Measurements from ENCODE around the gene AUNIP.

AUNIP gene

GRCh38 chr1:25826571-25826970 is 32.7 kb downstream of the AUNIP start:
- DNase-seq = no peak

DNA sequence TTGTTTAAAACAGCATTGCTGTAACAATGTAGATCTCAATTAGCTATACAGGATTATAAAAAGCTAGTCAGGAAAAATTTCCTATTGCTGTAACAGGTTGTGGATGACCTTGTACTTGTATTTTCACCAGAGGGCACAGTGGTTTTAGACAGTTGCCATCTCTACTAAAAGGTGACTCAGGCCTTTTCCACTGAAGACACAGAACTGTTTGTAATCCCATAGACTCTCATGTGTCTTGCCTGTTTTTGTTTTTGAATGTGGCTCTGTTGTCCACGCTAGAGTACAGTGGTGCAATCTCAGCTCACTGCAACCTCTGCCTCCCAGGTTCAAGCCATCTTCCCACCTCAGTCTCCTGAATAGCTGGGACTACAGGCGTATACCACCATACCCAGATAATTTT is 33.7 kb downstream of the AUNIP start:
- no peak for DNase-seq

- DNase-seq = no peak
Observed at GRCh38 chr1:25821630-25822091, 37.6 kb downstream of the AUNIP start.

DNA sequence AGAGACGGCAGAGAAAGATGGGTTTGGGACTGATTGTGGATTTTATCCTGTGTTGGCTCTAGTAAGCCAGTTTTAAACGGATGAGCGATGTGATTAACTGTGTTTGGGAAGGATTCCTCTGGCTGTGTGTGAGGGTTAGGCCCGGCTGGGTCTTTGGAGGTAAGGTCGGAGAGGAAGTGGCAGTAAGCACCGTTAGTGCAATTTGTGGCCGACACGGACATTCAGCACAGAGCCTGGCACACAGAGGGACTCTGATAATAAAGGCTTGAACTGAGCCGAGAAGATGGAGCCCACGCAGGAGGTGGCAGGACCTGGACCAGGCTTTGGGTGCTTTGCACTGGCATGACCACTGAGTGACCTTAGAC is 38.2 kb downstream of the AUNIP start:
- DNase-seq = no peak

- DNase-seq = peak; percentile 62
Observed at GRCh38 chr1:25820247-25821111, 38.8 kb downstream of the AUNIP start.

- DNase-seq = peak; percentile 71
Observed at GRCh38 chr1:25819491-25820246, 39.6 kb downstream of the AUNIP start, which contains the start of gene MTFR1L. TSS of gene MTFR1L (plus strand) at chr1:25819954. CDS start at chr1:25823105, 3,151 bp downstream.

DNA sequence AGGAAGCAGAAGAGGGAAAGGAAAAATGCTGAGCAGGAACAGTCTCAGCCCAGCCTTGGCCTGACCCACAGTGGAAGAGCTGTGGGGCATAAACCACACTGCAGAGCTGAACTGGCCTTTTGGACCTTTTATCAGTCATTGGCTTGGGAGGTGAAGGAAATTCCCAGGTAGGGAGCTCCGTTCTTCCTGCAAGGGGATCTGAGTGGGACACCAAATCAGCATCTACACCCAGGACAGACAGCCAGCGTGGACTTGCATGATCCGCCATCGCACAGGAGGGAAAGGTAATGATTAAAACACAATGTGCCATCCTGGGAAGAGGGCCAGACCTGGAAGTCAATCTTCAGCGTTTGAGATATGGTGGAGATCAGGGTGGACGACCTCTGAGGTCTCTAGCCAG is 40.7 kb downstream of the AUNIP start:
- DNase-seq = no peak

GRCh38 chr1:25817840-25818501 is 41.3 kb downstream of the AUNIP start:
- DNase-seq = no peak

DNA sequence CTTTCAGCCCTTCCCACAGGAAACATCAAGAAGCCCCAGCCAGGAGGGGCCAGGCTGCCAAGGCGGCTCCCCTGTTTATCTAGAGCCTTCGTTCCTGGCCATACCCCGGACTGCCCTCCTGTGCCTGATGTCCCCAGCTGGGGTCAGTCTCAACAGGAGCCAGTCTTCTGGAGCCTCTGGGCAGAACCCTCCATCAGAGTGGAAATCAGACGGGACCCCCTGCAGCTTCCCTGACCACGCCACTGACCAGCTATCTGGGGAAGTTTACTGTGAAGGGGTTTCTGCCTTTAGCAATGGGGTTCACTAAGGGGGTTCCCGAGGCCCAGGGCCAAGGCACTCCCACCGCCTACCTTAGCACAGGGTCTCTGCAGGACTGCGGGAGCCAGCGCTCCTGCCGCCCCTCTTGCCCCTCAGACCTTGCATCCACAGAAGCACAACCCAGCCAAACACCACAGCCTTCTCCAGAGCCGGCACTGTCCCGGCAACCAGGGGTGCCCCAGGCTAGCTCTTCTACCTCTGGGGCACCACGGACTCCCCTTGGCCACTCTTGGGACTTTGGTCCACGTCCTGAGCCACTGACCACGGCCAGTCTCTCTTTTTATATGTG is 43.0 kb downstream of the AUNIP start:
- DNase-seq = no peak

GRCh38 chr1:25815208-25816111 is 43.8 kb downstream of the AUNIP start:
- DNase-seq = no peak

GRCh38 chr1:25814549-25815087 is 44.6 kb downstream of the AUNIP start:
- DNase-seq = no peak

- no peak for DNase-seq
Observed at GRCh38 chr1:25813734-25814471, 45.4 kb downstream of the AUNIP start.

GRCh38 chr1:25813071-25813733 is 46.1 kb downstream of the AUNIP start:
- DNase-seq = no peak

GRCh38 chr1:25811384-25812082 is 47.7 kb downstream of the AUNIP start:
- DNase-seq = no peak

DNA sequence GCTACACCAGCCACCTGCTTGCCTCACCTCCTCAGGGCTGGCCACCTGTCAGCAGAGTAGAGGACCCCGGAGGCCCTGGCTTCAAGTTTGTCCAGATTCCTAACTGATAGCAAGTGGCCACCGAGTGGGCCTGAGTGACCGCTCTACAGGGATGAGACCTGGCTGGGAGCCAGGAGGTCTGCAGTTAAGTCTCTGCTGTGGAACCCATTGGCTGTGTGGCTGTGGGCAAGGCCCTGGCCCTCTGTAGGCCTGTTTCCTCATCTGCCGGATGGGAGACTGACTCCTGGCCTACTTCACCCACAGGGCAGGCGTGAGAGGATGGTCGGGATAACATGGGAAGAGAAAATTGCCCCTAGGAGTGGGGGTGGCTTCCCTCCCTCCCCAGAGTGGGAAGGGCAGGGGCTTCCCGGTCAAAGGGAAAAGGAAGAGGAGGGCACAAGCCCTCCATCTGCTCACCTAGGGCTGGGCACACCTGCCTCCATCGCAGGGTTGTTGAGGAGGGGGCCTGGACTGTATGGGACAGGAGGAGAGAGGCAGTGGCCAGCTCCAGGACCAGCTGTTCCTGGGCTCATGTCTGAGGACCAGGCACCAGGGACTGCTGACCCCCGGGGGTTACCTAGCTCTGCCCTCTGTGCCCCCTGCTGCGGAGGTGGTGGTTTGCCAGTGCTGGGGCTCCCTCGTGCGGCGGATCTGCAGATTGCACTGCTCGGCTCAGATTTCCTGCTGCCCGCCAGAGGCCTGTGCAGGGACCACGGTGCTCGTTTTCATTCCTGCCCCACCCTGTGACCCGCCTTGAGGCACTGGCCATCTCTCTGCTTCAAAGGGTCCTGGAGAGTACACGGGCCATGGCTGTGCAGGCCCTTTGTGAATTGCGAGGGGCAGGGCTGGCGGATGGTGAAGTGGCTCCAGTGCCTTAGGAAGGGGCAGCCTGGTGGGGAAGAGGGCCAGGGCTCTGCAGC is 48.6 kb downstream of the AUNIP start:
- peak; percentile 47 for DNase-seq

GRCh38 chr1:25809929-25810328 is 49.3 kb downstream of the AUNIP start:
- no peak for DNase-seq

GRCh38 chr1:25809283-25809926 is 49.9 kb downstream of the AUNIP start:
- DNase-seq = no peak

Measured in fibroblast of skin of scalp (primary cell).